ENCODE results near the gene TPM2.
A peak's percentile ranks its signal among the peaks of the same experiment; 100 is the strongest.
"Not testable (repeated sequence)": the region's sequence is repeated elsewhere in the genome, so short reads cannot be mapped to it uniquely, and the experiment has no call there.

TPM2 gene

DNA sequence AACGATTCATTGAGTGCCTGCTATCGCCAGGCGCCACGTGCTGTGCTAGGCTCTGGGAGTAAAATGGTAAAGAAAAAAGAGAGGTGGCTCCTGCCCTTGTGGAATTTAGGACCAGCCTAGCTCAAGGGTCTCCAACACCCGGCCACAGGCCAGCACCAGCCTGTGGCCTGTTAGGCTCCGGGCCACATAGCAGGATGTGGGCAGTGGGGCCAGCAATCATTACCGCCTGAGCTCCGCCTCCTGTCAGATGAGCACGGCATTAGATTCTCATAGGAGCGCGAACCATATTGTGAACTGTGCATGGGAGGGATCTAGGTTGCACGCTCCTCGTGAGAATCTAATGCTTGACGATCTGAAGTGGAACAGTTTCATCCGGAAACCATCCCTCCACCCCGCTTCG is 33.4 kb downstream of the TPM2 start:
- DNase-seq (ENCODE audit: low read depth in 3 of 3): no peak

DNA sequence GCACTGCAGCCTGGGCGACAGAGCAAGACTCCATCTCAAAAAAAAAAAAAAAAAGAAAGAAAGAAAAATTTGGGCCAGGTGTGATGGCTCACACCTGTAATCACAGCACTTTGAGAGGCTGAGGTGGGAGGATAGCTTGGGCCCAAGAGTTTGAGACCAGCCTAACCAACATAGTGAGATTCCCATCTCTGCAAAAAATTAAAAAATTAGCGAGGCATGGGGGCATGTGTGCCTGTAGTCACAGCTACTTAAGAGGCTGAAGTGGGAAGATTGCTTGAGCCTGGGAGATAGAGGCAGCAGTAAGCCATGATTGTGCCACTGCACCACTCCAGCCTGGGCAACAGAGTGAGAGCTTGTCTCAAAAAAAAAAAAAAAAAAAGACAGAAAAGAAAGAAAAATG is 36.1 kb downstream of the TPM2 start:
- DNase-seq (ENCODE audit: low read depth in 3 of 3): no peak

DNA sequence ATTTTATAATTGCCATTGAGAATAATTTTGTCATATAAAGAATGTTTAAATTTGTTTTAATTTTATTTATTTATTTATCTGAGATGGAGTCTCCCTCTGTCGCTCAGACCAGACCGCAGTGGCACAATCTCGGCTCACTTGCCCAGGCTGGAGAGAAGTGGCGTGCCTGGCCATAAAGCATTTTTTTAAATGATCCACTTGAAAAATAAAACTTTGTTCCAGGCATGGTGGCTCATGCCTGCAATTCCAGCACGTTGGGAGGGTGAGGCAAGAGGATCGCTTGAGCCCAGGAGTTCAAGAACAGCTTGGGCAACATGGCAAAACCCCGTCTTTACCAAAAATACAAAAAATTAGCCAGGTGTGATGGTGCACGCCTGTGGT is 36.9 kb downstream of the TPM2 start:
- DNase-seq (ENCODE audit: low read depth in 3 of 3): no peak

DNA sequence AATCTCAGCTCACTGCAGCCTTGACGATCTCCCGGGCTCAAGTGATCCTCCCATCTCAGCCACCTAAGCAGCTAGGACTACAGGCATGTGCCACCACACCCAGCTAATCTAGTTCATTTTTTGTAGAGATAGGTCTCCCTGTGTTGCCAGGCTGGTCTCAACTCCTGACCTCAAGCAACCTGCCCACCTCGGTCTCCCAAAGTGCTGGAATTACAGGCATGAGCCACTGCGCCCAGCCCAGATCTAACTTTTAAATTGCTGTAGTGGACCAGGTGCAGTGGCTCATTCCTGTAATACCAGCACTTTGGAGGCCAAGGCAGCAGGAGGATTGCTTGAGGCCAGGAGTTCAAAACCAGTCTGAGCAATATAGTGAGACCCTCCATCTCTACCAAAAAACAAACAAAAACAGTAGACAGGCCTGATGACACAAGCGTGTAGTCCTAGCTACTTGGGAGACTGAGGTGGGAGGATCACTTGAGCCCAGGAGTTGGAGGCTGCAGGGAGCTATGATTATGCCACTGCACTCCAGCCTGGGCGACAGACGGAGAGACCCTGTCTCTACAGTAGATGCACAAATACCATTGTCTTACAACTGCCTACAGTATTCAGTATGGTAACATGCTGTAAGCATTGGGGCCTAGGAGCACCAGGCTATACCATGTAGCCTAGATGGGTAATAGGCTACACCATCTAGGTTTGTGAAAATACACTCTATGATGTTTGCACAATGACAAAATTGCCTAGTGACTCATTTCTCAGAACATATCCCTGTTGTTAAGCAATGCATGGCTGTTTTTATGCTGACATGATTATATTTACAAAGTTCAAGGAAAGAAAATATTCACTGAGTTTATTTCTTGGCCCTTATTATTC is 37.5 kb downstream of the TPM2 start:
- DNase-seq (ENCODE audit: low read depth in 3 of 3): no peak

DNA sequence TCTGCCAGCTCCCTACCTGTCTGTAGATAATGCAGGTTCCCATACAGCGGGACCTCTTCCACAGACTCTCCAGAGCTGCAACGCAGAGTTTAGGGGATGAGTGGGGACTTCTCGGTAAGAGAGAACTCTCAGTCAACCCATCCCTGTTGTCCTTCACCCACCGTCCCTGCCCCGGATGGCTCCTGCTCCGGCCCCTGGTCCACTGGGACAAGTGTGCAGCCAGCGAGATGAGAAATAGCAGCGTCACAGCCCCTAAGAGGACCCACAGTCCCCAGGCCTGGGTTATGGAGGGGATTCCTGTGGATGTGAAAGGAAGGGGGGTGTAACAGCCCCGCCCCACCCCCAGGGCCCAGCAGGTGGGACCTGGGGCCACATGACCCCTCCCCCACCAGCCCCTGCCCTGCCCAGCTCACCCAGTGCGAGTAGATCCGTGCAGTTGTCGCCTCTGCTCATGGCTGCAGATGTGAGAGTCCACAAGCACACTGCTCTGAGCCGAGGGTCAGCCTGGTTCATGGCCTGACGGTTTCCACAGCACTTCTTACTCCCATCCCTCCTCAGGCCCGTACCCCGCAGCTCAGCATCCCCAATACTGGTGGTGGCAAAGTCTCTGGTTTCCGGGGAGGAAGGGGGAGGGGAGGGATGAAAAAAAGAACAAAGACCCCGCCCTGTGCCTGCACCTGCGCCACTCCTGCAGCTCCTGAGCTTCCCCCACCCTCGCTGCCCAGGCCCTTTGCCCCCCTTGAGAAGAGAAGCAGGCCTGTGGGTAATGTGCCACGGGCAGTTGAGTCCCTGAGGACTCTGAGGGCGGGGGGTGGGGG is 39.2 kb downstream of the TPM2 start, which contains the start of gene SIT1:
TSS of gene SIT1 (minus strand) at position 591 of the 818 bp plus-strand sequence. CDS start at position 513, 78 bp downstream.
- no peak for DNase-seq (ENCODE audit: low read depth in 3 of 3)

DNA sequence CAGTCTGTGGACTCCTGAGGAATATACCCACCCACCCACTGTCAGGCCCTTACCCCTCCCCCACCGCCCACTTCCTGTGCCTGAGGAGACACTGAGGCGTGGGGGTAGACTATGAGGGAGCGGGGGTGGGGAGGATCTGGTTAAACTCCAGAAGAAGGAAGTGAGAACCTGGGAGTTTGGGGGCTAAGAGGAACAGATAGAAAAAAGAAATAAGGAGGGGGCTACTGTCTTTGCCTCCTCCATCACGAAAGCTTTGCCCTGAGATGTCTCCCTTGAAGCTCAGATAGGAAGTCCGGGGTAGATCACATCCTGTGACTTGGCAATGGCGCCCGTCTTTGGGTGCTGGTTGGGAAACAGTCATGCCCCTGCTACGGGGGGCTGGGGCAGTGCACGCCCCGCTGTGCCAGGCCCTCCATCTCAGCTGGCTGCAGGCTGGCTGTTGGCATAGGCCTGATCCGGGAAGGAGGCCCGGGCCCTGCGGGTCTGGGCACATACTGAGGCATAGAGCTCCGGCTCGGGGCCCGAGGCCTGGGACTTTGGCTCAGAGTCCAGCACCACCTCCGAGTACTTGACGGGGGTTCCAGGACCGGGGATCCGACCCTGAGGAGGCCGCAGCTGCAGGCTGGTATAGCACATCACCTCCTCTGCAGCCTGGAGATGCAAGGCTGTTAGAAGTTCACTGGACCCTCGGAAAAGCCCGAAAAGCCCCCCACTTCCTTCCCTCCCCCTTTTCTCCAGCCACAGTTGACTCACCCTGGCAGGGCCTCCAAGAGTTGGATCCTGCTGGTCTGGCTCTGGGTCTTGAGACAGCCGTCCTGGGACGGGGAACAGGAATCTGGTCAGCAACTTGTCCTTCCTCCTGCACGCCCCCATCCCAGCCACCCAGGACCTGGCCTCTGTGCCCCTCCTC is 40.0 kb downstream of the TPM2 start:
- no peak for DNase-seq (ENCODE audit: low read depth in 3 of 3)

DNA sequence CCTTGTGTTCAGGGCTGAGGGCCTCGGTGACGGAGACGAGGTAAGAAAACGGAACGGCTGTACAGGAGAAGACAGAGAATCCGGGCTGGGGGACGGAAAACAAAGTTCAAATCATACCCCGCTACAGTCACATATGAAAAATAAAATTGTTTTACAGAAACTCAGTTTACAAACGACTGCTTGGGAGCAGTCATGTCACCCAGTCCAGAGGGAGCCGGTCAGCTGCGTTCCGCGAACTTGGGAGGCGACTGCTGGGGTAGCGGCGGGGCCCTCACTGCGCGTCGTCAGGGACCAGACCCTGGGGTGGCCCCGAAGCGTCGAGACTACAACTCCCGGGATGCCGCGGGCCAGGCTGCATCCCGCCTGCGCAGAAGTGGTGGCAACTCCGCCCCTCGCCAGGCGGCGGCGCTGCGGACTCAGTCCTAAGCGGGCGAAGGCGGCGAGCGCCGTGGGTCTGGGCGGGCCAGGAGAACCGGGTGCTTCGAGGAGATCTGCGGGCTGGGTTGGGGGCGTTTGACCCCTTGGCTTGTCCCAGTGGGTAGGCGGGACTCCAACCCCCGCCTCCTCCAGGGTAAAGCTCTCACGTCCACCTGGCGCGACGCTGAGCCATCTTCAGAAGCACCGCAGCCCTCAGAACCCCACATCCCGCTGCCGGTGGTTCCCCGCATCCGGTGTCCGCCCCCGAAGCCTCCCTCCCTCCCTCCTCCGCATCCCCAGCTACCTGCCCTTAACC is 43.0 kb downstream of the TPM2 start:
- peak; percentile 81 to 88 (median 83) for DNase-seq (ENCODE audit: low read depth in 3 of 3)

DNA sequence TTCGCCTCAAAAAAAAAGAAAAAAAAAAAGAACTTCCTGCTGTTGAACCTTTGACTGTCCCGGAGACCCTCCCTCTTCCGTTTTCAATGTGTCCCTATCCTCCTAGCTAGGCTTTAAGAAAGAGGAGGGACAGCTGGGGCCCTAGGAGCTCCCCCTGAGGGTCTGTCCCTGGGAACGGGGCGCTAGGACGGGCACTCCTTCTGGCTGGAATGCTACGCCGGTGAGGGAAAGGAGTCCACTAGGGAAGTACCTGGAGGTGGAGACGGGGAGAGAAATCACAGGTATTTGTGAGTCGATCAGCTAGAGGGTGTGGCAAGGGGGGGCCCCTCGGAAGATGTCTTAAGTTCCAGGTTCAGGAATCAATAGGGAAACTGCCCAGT is 43.6 kb downstream of the TPM2 start:
- no peak for DNase-seq (ENCODE audit: low read depth in 3 of 3)

DNA sequence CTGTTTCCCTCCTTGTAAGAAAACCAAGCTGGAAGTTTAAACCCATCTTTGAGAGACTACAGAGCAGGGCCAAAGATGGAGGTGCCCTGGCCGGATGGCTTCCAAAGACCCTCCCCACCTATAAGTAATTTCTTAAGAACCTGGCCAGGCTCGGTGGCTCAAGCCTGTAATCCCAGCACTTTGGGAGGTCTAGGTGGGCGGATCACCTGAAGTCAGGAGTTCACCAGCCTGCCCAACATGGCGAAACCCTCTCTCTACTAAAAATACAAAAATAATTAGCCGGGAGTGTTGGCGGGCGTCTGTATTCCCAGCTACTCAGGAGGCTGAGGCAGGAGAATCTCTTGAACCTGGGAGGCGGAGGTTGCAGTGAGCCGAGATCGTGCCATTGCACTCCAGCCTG is 44.0 kb downstream of the TPM2 start:
- DNase-seq (ENCODE audit: low read depth in 3 of 3): not testable (repeated sequence)

DNA sequence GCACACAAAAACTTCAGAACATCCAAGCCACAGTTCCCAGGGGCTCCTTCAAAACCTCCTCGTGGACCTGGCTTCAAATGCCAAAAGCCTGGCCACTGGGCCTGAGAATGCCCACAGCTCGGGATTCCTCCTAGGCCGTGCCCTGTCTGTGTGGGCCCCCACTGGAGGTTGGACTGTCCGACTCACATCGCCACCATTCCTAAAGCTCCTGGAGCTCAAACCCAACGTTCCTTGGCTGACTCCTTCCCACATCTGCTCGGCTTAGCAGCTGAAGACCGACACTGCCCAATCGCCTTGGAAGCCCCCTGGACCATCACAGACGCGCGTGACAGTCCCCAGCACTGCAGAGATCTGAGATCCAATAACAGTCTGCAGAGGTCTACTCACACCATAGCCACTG is 46.7 kb downstream of the TPM2 start:
- DNase-seq (ENCODE audit: low read depth in 3 of 3): no peak

DNA sequence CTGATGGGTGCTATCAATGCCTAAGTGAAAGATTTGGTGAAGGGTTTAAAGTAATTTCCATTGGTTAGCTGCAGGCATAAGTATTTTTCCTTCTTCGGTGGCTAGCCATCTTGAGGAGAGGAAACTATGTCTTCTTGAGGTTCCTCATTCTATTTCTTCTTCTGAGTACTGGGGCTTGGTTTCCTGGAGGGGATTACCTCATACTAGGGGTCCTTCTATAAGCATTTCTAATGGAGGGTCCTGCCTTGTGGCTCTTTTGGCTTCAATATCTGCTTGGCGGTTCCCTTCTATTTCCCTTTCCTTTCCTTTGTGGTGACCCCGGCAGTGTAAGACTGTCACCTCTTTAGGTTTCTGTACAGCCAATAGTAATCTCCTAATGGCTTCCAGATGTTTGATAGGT is 48.2 kb downstream of the TPM2 start:
- DNase-seq (ENCODE audit: low read depth in 3 of 3): not testable (repeated sequence)

DNA sequence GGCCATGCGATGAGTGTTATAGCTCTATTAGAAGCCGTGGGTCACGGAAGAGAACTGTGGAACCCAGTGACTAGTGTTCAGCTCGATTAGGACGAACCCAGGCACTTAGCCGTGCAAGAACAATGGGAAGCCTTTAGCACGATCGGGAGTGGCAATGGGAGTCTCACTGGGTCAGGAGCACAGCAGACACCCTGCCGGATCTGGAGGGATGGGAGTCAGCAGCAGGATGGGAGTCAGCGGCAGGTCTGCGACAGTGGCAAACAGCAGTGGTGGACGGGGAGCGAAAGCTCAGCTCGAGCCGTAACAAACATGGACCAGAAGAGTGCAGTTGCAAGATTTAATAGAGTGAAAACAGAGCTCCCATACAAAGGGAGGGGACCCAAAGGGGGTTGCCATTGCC is 49.3 kb downstream of the TPM2 start:
- not testable (repeated sequence) for DNase-seq (ENCODE audit: low read depth in 3 of 3)

DNA sequence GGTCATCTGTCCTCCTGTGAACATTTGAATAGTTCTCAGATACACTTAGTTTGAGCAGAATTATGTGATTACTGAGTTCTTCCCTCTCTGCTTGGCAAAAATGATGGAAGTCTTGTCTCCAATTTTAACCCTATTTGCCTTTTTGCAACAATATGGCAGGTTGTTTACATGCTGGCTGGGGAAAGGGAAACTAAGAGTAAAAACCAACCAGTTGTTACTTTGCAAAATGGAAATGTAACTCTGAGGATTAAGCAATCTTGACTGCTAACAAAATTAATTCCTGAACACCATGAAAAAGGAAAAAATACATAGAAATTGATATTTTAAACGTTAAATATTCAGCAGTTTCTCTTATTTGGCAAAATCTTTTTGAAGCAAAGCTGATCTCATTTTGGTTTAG is 50.1 kb downstream of the TPM2 start:
- no peak for DNase-seq (ENCODE audit: low read depth in 3 of 3)

DNA sequence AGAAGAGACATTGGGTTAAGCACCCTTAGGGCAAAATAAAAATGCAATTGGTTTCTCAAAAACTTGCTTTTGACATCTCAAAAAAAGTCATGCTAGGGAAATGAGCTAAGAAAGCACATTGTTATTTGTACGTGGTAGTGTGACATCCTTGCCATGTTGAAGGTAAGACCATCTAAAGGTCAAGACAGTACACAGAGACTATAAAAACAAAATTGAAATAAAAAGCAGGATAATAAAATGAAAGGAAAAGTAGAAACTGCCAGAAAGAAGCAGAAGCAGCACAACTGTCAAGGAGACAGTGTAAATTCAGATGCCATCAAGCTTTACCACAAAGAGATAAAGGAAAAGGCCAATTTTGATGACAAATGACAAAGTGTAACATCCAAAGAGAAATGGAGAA is 50.5 kb downstream of the TPM2 start:
- not testable (repeated sequence) for DNase-seq (ENCODE audit: low read depth in 3 of 3)

DNA sequence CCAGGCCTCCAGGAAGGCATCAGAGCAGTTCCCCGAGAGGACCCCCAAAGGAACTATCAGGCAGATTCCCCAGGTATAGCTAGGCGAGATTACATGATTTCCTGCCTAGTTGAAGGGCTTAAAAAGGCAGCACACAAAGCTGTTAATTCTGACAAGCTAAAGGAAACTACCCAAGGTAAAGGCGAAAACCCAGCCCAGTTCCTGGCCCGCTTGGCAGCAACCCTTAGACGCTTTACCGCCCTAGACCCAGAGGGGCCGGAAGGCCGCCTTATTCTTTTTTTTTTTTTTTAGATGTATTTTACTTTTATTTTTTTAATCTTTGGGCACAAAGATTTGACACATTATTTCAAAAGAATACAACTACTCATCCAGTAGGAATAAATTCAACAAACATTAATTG is 51.0 kb downstream of the TPM2 start:
- not testable (repeated sequence) for DNase-seq (ENCODE audit: low read depth in 3 of 3)

DNA sequence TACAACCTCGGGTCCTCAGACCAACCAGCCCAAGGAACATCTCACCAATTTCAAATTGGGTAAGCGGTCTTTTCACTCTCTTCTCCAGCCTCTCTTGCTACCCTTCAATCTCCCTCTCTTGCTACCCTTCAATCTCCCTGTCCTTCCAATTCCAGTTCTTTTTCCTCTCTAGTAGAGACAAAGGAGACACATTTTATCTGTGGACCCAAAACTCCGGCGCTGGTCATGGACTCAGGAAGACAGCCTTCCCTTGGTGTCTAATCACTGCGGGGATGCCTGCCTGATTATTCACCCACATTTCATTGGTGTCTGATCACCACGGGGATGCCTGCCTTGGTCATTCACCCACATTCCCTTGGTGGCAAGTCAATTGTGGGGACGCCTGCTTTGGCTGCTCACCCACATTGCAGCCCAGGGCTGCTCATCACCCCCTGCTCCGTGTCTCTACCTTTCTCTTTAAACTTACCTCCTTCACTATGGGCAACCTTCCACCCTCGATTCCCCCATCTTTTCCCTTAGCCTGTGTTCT is 52.2 kb downstream of the TPM2 start:
- DNase-seq (ENCODE audit: low read depth in 3 of 3): not testable (repeated sequence)

DNA sequence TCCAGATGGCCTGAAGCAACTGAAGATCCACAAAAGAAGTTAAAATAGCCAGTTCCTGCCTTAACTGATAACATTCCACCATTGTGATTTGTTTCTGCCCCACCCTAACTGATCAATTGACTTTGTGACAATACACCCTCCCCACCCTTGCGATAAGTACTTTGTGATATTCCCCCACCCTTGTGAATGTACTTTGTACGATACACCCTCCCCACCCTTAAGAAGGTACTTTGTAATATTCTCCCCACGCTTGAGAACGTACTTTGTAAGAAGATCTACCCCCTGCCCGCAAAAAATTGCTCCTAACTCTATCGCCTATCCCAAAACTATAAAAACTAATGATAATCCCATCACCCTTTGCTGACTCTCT is 52.9 kb downstream of the TPM2 start:
- not testable (repeated sequence) for DNase-seq (ENCODE audit: low read depth in 3 of 3)

DNA sequence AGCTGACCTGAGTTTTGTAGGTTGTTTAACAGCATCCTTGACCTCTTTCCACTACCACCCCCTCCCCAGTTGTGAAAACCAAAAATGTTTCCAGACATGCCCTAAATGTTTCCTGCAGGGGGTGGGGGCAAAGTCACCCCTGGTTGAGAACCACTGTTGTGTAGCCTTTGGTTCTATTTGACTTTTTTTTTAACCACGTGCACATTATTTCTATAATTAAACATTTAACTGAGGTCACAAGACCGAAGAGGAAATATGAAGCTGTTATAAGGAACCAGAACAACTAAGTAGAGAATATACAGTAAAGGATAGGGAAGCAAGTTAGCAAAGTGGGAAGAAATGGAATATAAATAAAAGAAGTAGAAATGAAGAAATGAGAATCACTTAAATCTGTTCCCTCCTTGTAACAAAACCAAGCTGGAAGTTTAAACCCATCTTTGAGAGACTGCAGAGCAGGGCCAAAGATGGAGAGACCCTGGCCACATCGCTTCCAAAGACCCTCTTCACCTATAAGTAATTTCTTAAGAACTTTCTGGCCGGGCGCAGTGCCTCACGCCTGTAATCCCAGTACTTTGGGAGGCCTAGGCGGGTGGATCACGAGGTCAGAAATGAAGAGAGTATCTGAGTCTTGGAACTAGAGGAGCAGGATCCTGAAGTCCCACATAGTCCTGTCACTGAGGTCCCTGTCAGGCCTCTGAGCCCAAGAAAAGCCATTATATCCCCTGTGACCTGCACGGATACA is 53.4 kb downstream of the TPM2 start:
- no peak for DNase-seq (ENCODE audit: low read depth in 3 of 3)

DNA sequence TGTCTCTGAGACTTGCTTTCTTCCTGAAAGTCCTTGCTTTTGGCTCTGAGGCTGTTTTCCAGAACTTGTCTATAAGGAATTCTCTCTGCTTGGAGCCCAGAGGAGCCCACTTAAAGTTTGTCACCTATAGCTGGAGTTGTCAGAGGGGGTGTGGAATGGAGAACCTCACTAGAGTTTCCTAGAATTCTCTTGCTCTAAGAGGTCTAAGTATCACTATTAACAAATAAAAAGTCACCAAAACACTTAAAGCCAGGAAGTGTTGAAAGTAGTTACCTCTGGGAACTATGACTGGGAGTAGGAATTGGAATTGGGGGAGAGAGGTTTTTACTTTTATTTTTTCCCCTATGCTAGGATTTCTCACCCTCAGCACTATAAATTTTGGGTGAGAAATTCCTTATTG is 54.0 kb downstream of the TPM2 start:
- DNase-seq (ENCODE audit: low read depth in 3 of 3): no peak

Data from stimulated activated CD4-positive, alpha-beta T cell treated with anti-CD3 and anti-CD28 coated beads, TNF-alpha, amount 100 ng/mL, for 4 hours (primary cell).